ENCODE measurements around the gene ZFAND3. TPM values are rescaled to one million over a fixed set of nuclear protein-coding genes. Genes with fewer than 3 reads are reported as not detected.

Gene ZFAND3
- polyA plus RNA-seq, 1 of the 3 experiments (the other 2 are of a cell fraction), result 16.7 TPM

GRCh38 chr6:38068854-38069590 lies 249.5 kb downstream of the ZFAND3 start (continued):
- no peak for TF ChIP-seq USF2 (IDR thresholded peaks at IDR 0.05; ENCODE audit: borderline replicate concordance, low read depth, low read length)
- peak; percentile 82 for TF ChIP-seq RCOR1 (IDR thresholded peaks at IDR 0.05; ENCODE audit: low read length)
- TF ChIP-seq IRF3 (IDR thresholded peaks at IDR 0.05; ENCODE audit: low read depth, low read length), result no peak
- TF ChIP-seq FOXJ3 (CRISPR knock-in tag; IDR thresholded peaks at IDR 0.05), result no peak
- peak; percentile 9; the same call in 1 of the 2 replicates for TF ChIP-seq TCF12 (IDR thresholded peaks at IDR 0.05)
- peak in 1 of 2 experiments; percentile 83; a peak in 2 of 4 replicates for TF ChIP-seq EP300 (IDR thresholded peaks at IDR 0.05; ENCODE audit: borderline replicate concordance in 1 of 2, low read depth in 1 of 2, low read length in 1 of 2)
- no peak for TF ChIP-seq MEF2A (IDR thresholded peaks at IDR 0.05; ENCODE audit: borderline replicate concordance, low read depth)
- no peak for TF ChIP-seq GATA2 (CRISPR knock-in tag; IDR thresholded peaks at IDR 0.05)
- TF ChIP-seq RAD21 (IDR thresholded peaks at IDR 0.05; ENCODE audit: low read length), result peak; percentile 69

- Histone ChIP-seq H3K4me2 (no peak overlapping the region), H3K27me3 (ENCODE audit: insufficient read depth) (no peaks in the 10 kb centered on the region), H3K4me1 (ENCODE audit: control insufficient read depth in 1 of 2, insufficient read depth in 2 of 2, low read depth in 1 of 2, low read length in 1 of 2) (peaks cover 0 to 14% of the 10 kb centered on the region in 2 experiments; a peak in 2 of 4 replicates), H3F3A (replicated peaks; ENCODE audit: insufficient read depth) (no peaks in the 10 kb centered on the region), H3K79me2 (ENCODE audit: insufficient read depth) (peaks cover 23% of the 10 kb centered on the region; the same call in 1 of the 2 replicates), H3K9me3 (no peaks in the 10 kb centered on the region), H3K27ac (ENCODE audit: low read depth in 2 of 2, low read length in 1 of 2) (peak overlapping the region in 1 of 2 experiments; percentile 63; a peak in 2 of 4 replicates), H3K36me3 (replicated peaks in 1 of 2; ENCODE audit: control insufficient read depth in 1 of 2, insufficient read depth in 2 of 2, low read length in 1 of 2) (peaks cover 7 to 14% of the 10 kb centered on the region in 2 experiments), H4K20me1 (ENCODE audit: insufficient read depth) (peaks cover 29% of the 10 kb centered on the region), H3K9me2 (no peaks in the 10 kb centered on the region), H2AFZ (ENCODE audit: low read depth) (no peak overlapping the region), H3K9ac (no peak overlapping the region), H3K4me3 (ENCODE audit: low read depth in 2 of 2, low read length in 1 of 2) (no peak overlapping the region)
- ChIA-PET POLR2A (no interaction called here), CTCF (interaction anchor here (0.7 kb wide), 1 partner anchor 14 kb away, joined by 3 read pairs; no protein-coding TSS in a partner anchor)
- WGBS (ENCODE audit: low lambda C conversion rate), result 85% methylated on average over 4 of the region's 4 CpGs
- no peak for TF ChIP-seq NRF1 (IDR thresholded peaks at IDR 0.05; ENCODE audit: low read depth, low read length)
- TF ChIP-seq RCOR1 (IDR thresholded peaks at IDR 0.05; ENCODE audit: low read length), result 0 out of 2 replicates have a peak, but pooled peaks have one; percentile 17
- DNase-seq, result no peak
Measured at GRCh38 chr6:38077488-38078030, 258.0 kb downstream of the ZFAND3 start.

DNA sequence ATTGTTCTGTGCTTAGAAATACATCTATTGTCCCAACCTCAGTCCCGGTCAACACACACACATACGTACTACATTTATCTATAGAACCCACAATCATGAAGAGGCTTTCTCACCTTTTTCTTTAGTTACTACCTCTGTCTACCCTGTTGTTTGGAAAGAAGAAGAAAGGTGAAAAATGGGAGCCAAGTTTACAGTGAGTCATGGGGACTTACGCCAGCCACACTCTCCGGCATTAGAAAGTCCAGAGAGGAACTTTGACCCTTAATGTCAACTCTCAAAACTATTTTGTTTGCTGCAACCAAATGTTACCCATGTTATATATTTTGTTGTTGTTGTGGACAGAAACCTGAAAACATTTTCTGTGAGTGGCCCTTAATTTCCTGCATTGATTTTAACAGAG lies 259.1 kb downstream of the ZFAND3 start:
- DNase-seq, result no peak
- Histone ChIP-seq H3K4me3 (ENCODE audit: low read depth in 2 of 2, low read length in 1 of 2) (no peak overlapping the region), H3K79me2 (ENCODE audit: insufficient read depth) (peaks cover 28% of the 10 kb centered on the region; the same call in 1 of the 2 replicates), H3K9ac (no peak overlapping the region), H3K36me3 (replicated peaks in 1 of 2; ENCODE audit: control insufficient read depth in 1 of 2, insufficient read depth in 2 of 2, low read length in 1 of 2) (peaks cover 15 to 17% of the 10 kb centered on the region in 2 experiments), H3F3A (replicated peaks; ENCODE audit: insufficient read depth) (no peaks in the 10 kb centered on the region), H3K9me3 (no peaks in the 10 kb centered on the region), H4K20me1 (ENCODE audit: insufficient read depth) (peaks cover 29% of the 10 kb centered on the region), H3K27ac (ENCODE audit: low read depth in 2 of 2, low read length in 1 of 2) (no peak overlapping the region), H3K4me1 (ENCODE audit: control insufficient read depth in 1 of 2, insufficient read depth in 2 of 2, low read depth in 1 of 2, low read length in 1 of 2) (peaks cover 0 to 8% of the 10 kb centered on the region in 2 experiments; a peak in 2 of 4 replicates), H3K4me2 (no peak overlapping the region), H3K27me3 (ENCODE audit: insufficient read depth) (no peaks in the 10 kb centered on the region), H3K9me2 (no peaks in the 10 kb centered on the region), H2AFZ (ENCODE audit: low read depth) (no peak overlapping the region)
- CTCF ChIA-PET, result interaction anchor here (2.0 kb wide), 1 partner anchor 10 kb away, joined by 9 read pairs; no protein-coding TSS in a partner anchor
- WGBS (ENCODE audit: low lambda C conversion rate), result 95% methylated on average over 4 of the region's 4 CpGs
- POLR2A ChIA-PET, result no interaction called here
- TF ChIP-seq RXRA (IDR thresholded peaks at IDR 0.05; ENCODE audit: borderline replicate concordance, low read depth), result no peak
- TF ChIP-seq SIN3A (IDR thresholded peaks at IDR 0.05; ENCODE audit: borderline replicate concordance, low read depth, low read length), result no peak
- no peak for TF ChIP-seq TCF12 (IDR thresholded peaks at IDR 0.05)

All from SK-N-SH (cell line).